SK-N-SH (cell line): ENCODE measurements around the gene SLC43A3.

Source experiments
- EP300 ChIP-seq, 2 experiments: IDR thresholded peaks; 2 replicates each; pipeline versions ENCODE4 v1.4.0 to v1.6.1; 2012; ENCODE audit warnings: borderline replicate concordance in 1 of 2, low read depth in 1 of 2, low read length in 1 of 2
- POLR2AphosphoS5 ChIP-seq: IDR thresholded peaks from 2 replicates; pipeline ENCODE4 v1.6.1; 2012; ENCODE audit warnings: low read depth, low read length
- RFX5 ChIP-seq: IDR thresholded peaks from 2 replicates; pipeline ENCODE4 v1.6.1; 2012; ENCODE audit warnings: mild to moderate bottlenecking, improper control_type of control experiment, low read length
- TCF12 ChIP-seq: IDR thresholded peaks from 2 replicates; pipeline ENCODE4 v1.4.0; 2012
- TF ChIP-seq, protein P1 (sequence below): fragments of 200-600 bp; sonication (generic); IDR thresholded peaks from 2 replicates; pipeline ENCODE4 v1.6.1; 2017; ENCODE audit warnings: antibody characterized with exemption, mild to moderate bottlenecking, moderate library complexity
- TF ChIP-seq, protein P2 (sequence below): IDR thresholded peaks from 2 replicates; pipeline ENCODE4 v1.6.1; 2012; ENCODE audit warnings: mild to moderate bottlenecking, low read depth, low read length, moderate library complexity
- TF ChIP-seq, protein P3 (sequence below): IDR thresholded peaks from 2 replicates; pipeline ENCODE4 v1.4.0; 2012; ENCODE audit warnings: low read depth

DNA sequence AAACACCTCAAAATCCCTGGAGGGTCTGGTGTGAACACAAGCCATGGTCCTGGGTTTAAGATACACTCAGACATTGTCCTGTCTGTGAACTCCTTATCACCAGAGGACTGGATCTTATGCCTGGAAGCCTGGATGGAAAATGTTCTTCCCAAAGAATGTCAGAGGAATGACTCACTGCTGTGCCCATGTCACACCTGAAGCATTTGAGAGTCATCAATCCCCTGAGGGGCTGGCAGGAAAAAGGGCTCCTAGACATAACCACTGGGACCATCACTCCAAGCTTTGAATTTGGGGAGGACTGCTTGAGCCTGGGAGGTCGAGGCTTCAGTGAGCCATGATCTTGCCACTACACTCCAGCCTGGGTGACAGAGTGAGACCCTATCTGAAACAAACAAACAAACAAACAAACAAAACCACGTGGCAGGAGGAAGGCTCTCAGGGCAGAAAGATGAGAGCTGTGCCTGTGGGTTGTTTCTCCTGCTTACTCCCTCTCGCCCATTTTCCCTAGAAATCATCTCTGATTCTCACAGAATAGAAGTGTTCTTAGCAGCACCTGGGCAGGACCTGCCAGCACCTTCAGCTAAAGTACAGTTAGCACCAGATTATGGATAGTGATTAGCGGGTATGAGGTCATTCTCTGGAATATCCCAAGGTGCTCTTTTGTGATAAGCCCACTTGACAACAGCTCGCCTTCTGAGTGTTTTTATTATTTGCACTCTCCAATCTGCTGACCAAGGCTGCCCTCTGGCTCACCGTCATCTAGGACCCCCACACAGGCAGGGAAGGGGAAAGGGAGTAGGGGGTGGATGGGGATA is 24.5 kb downstream of the SLC43A3 start:
- TF ChIP-seq, protein P1, sequence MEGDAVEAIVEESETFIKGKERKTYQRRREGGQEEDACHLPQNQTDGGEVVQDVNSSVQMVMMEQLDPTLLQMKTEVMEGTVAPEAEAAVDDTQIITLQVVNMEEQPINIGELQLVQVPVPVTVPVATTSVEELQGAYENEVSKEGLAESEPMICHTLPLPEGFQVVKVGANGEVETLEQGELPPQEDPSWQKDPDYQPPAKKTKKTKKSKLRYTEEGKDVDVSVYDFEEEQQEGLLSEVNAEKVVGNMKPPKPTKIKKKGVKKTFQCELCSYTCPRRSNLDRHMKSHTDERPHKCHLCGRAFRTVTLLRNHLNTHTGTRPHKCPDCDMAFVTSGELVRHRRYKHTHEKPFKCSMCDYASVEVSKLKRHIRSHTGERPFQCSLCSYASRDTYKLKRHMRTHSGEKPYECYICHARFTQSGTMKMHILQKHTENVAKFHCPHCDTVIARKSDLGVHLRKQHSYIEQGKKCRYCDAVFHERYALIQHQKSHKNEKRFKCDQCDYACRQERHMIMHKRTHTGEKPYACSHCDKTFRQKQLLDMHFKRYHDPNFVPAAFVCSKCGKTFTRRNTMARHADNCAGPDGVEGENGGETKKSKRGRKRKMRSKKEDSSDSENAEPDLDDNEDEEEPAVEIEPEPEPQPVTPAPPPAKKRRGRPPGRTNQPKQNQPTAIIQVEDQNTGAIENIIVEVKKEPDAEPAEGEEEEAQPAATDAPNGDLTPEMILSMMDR: no peak
- TF ChIP-seq RFX5 (no peak), POLR2AphosphoS5 (no peak), TCF12 (no peak), EP300 (IDR thresholded peaks at IDR 0.05; ENCODE audit: borderline replicate concordance in 1 of 2, low read depth in 1 of 2, low read length in 1 of 2) (no peak)
- TF ChIP-seq, protein P2, sequence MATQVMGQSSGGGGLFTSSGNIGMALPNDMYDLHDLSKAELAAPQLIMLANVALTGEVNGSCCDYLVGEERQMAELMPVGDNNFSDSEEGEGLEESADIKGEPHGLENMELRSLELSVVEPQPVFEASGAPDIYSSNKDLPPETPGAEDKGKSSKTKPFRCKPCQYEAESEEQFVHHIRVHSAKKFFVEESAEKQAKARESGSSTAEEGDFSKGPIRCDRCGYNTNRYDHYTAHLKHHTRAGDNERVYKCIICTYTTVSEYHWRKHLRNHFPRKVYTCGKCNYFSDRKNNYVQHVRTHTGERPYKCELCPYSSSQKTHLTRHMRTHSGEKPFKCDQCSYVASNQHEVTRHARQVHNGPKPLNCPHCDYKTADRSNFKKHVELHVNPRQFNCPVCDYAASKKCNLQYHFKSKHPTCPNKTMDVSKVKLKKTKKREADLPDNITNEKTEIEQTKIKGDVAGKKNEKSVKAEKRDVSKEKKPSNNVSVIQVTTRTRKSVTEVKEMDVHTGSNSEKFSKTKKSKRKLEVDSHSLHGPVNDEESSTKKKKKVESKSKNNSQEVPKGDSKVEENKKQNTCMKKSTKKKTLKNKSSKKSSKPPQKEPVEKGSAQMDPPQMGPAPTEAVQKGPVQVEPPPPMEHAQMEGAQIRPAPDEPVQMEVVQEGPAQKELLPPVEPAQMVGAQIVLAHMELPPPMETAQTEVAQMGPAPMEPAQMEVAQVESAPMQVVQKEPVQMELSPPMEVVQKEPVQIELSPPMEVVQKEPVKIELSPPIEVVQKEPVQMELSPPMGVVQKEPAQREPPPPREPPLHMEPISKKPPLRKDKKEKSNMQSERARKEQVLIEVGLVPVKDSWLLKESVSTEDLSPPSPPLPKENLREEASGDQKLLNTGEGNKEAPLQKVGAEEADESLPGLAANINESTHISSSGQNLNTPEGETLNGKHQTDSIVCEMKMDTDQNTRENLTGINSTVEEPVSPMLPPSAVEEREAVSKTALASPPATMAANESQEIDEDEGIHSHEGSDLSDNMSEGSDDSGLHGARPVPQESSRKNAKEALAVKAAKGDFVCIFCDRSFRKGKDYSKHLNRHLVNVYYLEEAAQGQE: no peak
- TF ChIP-seq, protein P3, sequence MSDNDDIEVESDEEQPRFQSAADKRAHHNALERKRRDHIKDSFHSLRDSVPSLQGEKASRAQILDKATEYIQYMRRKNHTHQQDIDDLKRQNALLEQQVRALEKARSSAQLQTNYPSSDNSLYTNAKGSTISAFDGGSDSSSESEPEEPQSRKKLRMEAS: no peak
